CD4-positive, alpha-beta memory T cell (primary cell): ENCODE results near the gene CCDC51. TPM values are rescaled to one million over a fixed set of nuclear protein-coding genes. Genes with fewer than 3 reads are reported as not detected.

Source experiments
- CTCF ChIA-PET: fragments of 350-600 bp; sonication (Branson Sonifier 250); formaldehyde crosslinking; loops from one replicate; lab custom pipeline; 2021; ENCODE audit warnings: inconsistent platforms; ENCODE audit not compliant: partially characterized antibody; lab: Charles Lee
- POLR2A ChIA-PET: fragments of 350-600 bp; sonication (Branson Sonifier 250); formaldehyde crosslinking; loops from one replicate; lab custom pipeline; 2021; ENCODE audit not compliant: partially characterized antibody; lab: Charles Lee
- DNase-seq, 5 donors: peaks; one replicate each; pipeline versions ENCODE4 v3.0.0 to v3.0.0-alpha.2; 2020 to 2022; ENCODE audit warnings: mixed read lengths in 1 of 5
- H3K27ac ChIP-seq: one replicate; pipeline ENCODE4 v1.7.0; 2013; ENCODE audit warnings: low read depth, low read length
- H3K27me3 ChIP-seq: 2 replicates; pipeline ENCODE4 v1.7.0; 2013; ENCODE audit warnings: mild to moderate bottlenecking, low read length, moderate library complexity; ENCODE audit not compliant: insufficient read depth
- H3K36me3 ChIP-seq: 2 replicates; pipeline ENCODE4 v1.7.0; 2013; ENCODE audit warnings: mild to moderate bottlenecking, low read length, moderate library complexity; ENCODE audit not compliant: insufficient read depth
- H3K4me1 ChIP-seq: 2 replicates; pipeline ENCODE4 v1.7.0; 2013; ENCODE audit warnings: mild to moderate bottlenecking, low read length, moderate library complexity; ENCODE audit not compliant: insufficient read depth
- H3K4me3 ChIP-seq, 2 donors: one replicate each; pipeline ENCODE4 v1.7.0; 2013; ENCODE audit warnings: low read length in 2 of 2, mild to moderate bottlenecking in 1 of 2
- H3K9me3 ChIP-seq, 2 donors: one replicate each; pipeline ENCODE4 v1.7.0; 2013; ENCODE audit warnings: low read length in 2 of 2, control low read depth in 1 of 2; ENCODE audit not compliant: control insufficient read depth in 1 of 2
- H3K27ac Mint-ChIP-seq, 7 donors: one replicate each; pipeline ENCODE4 v1.8.0; 2020 to 2021; ENCODE audit warnings: mixed read lengths in 7 of 7, mild to moderate bottlenecking in 6 of 7, inconsistent platforms in 3 of 7, moderate library complexity in 3 of 7
- H3K27me3 Mint-ChIP-seq, 2 donors: one replicate each; pipeline ENCODE4 v1.8.0; 2020 to 2021; ENCODE audit warnings: mixed read lengths in 2 of 2
- H3K36me3 Mint-ChIP-seq, 2 donors: one replicate each; pipeline ENCODE4 v1.8.0; 2020 to 2021; ENCODE audit warnings: mixed read lengths in 2 of 2, inconsistent platforms in 1 of 2, mild to moderate bottlenecking in 1 of 2
- H3K4me1 Mint-ChIP-seq, 4 donors: one replicate each; pipeline ENCODE4 v1.8.0; 2020 to 2021; ENCODE audit warnings: mixed read lengths in 4 of 4, mild to moderate bottlenecking in 1 of 4
- H3K4me3 Mint-ChIP-seq, 8 donors: one replicate each; pipeline ENCODE4 v1.8.0; 2020 to 2021; ENCODE audit warnings: mixed read lengths in 8 of 8, mild to moderate bottlenecking in 7 of 8, moderate library complexity in 6 of 8, inconsistent platforms in 3 of 8
- H3K9me3 Mint-ChIP-seq, 8 donors: one replicate each; pipeline ENCODE4 v1.8.0; 2020 to 2021; ENCODE audit warnings: mixed read lengths in 8 of 8, mild to moderate bottlenecking in 5 of 8, inconsistent platforms in 3 of 8, moderate library complexity in 1 of 8
- intact Hi-C: fragments of 100-400 bp; cut with micrococcal nuclease; formaldehyde crosslinking; loops from one replicate; pipeline ENCODE4 v1.15.1; 2023
- polyA plus RNA-seq, 2 donors: library from polyadenylated mRNA; unstranded; fragments of 300-500 nt; fragmentation: Illumina TruSeq; gene quantifications; one replicate each; pipeline ENCODE4 v1.2.3, GENCODE V29; 2021
- total RNA-seq, 2 experiments: library from RNA; stranded (reverse); gene quantifications; one replicate each; pipeline ENCODE4 v1.2.3, GENCODE V29; 2021

The CCDC51 gene
- total and polyA plus RNA-seq, 4 experiments from 2014 or later: 5.1 to 13.3 (median 6.0) TPM

GRCh38 chr3:48460517-48460902 is 20.6 kb upstream of the CCDC51 start:
- ChIA-PET CTCF (interaction anchor here (1.8 to 5.9 kb wide), 2 partner anchors 47 to 60 kb away, joined by 5 to 31 read pairs; no protein-coding TSS in a partner anchor), POLR2A (no interaction called here)
- Mint-ChIP-seq H3K9me3 (no peaks in the 10 kb centered on the region), H3K4me3 (no peak overlapping the region), H3K36me3 (peaks cover 15 to 34% of the 10 kb centered on the region in 2 donors), H3K27ac (peak overlapping the region in 3 of 7 donors; percentile 49 to 82 (median 68)), H3K4me1 (peaks cover 3 to 16% (median 8%) of the 10 kb centered on the region in 4 donors), H3K27me3 (no peaks in the 10 kb centered on the region)
- Histone ChIP-seq H3K27ac (no peak overlapping the region), H3K4me1 (peaks cover 5% of the 10 kb centered on the region), H3K4me3 (no peak overlapping the region), H3K27me3 (no peaks in the 10 kb centered on the region), H3K36me3 (peaks cover 27% of the 10 kb centered on the region), H3K9me3 (no peaks in the 10 kb centered on the region)
- intact Hi-C loops: no loop called here
- no peak for DNase-seq

- POLR2A ChIA-PET: interaction anchor here (0.7 kb wide), 1 partner anchor 19 kb away, joined by 3 read pairs; no protein-coding TSS in a partner anchor
- Mint-ChIP-seq H3K36me3 (peaks cover 15 to 37% of the 10 kb centered on the region in 2 donors), H3K27me3 (no peaks in the 10 kb centered on the region)
These were observed 20.0 kb upstream of the CCDC51 start for GRCh38 chr3:48459773-48460516.

GRCh38 chr3:48459331-48459730 is 19.4 kb upstream of the CCDC51 start:
- no peaks in the 10 kb centered on the region for H3K27me3 Mint-ChIP-seq
- H3K4me1 Mint-ChIP-seq: peaks cover 0 to 10% (median 6%) of the 10 kb centered on the region in 4 donors
- peaks cover 15 to 42% of the 10 kb centered on the region in 2 donors for H3K36me3 Mint-ChIP-seq
- Histone ChIP-seq H3K4me1 (no peaks in the 10 kb centered on the region), H3K27me3 (no peaks in the 10 kb centered on the region), H3K27ac (no peak overlapping the region), H3K4me3 (no peak overlapping the region), H3K9me3 (no peaks in the 10 kb centered on the region), H3K36me3 (peaks cover 34% of the 10 kb centered on the region)
- no peaks in the 10 kb centered on the region for H3K9me3 Mint-ChIP-seq
- DNase-seq: no peak
- intact Hi-C loops: no loop called here
- POLR2A ChIA-PET: interaction anchor here (1.6 to 3.0 kb wide), 2 partner anchors 13 to 45 kb away, joined by 4 to 14 read pairs; partner anchors contain the start of genes ATRIP and SHISA5
- H3K4me3 Mint-ChIP-seq: no peak overlapping the region
- CTCF ChIA-PET: interaction anchor here (1.0 to 5.9 kb wide), 2 partner anchors 23 to 48 kb away, joined by 4 to 31 read pairs; no protein-coding TSS in a partner anchor
- no peak overlapping the region for H3K27ac Mint-ChIP-seq

More at GRCh38 chr3:48459773-48460516, 20.0 kb upstream of the CCDC51 start:
- intact Hi-C loops: no loop called here
- Mint-ChIP-seq H3K27ac (peak overlapping the region in 1 of 7 donors; percentile 60), H3K9me3 (no peaks in the 10 kb centered on the region), H3K4me3 (no peak overlapping the region), H3K4me1 (peaks cover 0 to 10% (median 6%) of the 10 kb centered on the region in 4 donors)
- Histone ChIP-seq H3K4me3 (no peak overlapping the region), H3K27ac (no peak overlapping the region), H3K36me3 (peaks cover 31% of the 10 kb centered on the region), H3K9me3 (no peaks in the 10 kb centered on the region), H3K4me1 (no peaks in the 10 kb centered on the region), H3K27me3 (no peaks in the 10 kb centered on the region)
- CTCF ChIA-PET: interaction anchor here (1.0 to 5.9 kb wide), 2 partner anchors 24 to 48 kb away, joined by 4 to 31 read pairs; no protein-coding TSS in a partner anchor
- no peak for DNase-seq

- Mint-ChIP-seq H3K4me3 (no peak overlapping the region), H3K36me3 (peaks cover 26 to 61% of the 10 kb centered on the region in 2 donors), H3K4me1 (peaks cover 0 to 10% (median 6%) of the 10 kb centered on the region in 4 donors), H3K27me3 (no peaks in the 10 kb centered on the region), H3K27ac (peak overlapping the region in 1 of 7 donors; percentile 57), H3K9me3 (no peaks in the 10 kb centered on the region)
- H3K36me3 ChIP-seq: peaks cover 47% of the 10 kb centered on the region
- H3K9me3 ChIP-seq: no peaks in the 10 kb centered on the region
- intact Hi-C loops: no loop called here
- no peak overlapping the region for H3K27ac ChIP-seq
- ChIA-PET POLR2A (interaction anchor here (1.0 to 3.0 kb wide), 5 partner anchors 10 to 16 kb away, joined by 3 to 14 read pairs (median 4); partner anchors contain the start of genes ATRIP, CCDC51 and TMA7), CTCF (interaction anchor here (1.2 to 5.9 kb wide), 3 partner anchors 21 to 94 kb away, joined by 4 to 36 read pairs (median 31); no protein-coding TSS in a partner anchor)
- no peaks in the 10 kb centered on the region for H3K4me1 ChIP-seq
- H3K4me3 ChIP-seq: no peak overlapping the region
- no peaks in the 10 kb centered on the region for H3K27me3 ChIP-seq
- DNase-seq: no peak
These were observed 16.5 kb upstream of the CCDC51 start for GRCh38 chr3:48456456-48456855.

- Histone ChIP-seq H3K9me3 (no peaks in the 10 kb centered on the region), H3K4me3 (no peak overlapping the region), H3K4me1 (peaks cover 13% of the 10 kb centered on the region), H3K27me3 (no peaks in the 10 kb centered on the region), H3K36me3 (peaks cover 26% of the 10 kb centered on the region), H3K27ac (no peak overlapping the region)
- Mint-ChIP-seq H3K4me3 (no peak overlapping the region), H3K27ac (no peak overlapping the region), H3K36me3 (peaks cover 17 to 42% of the 10 kb centered on the region in 2 donors), H3K27me3 (no peaks in the 10 kb centered on the region), H3K9me3 (no peaks in the 10 kb centered on the region), H3K4me1 (peaks cover 10 to 29% (median 19%) of the 10 kb centered on the region in 4 donors)
- DNase-seq: no peak
- intact Hi-C loops: no loop called here
- ChIA-PET CTCF (interaction anchor here (1.5 to 5.1 kb wide), 3 partner anchors 14 to 51 kb away, joined by 3 to 35 read pairs (median 6); no protein-coding TSS in a partner anchor), POLR2A (interaction anchor here (1.7 to 2.5 kb wide), 2 partner anchors 11 to 21 kb away, joined by 5 to 7 read pairs; partner anchors contain the start of genes CCDC51 and TMA7)
These were observed 11.4 kb upstream of the CCDC51 start for GRCh38 chr3:48451270-48451669.

GRCh38 chr3:48446425-48447193 is 6.7 kb upstream of the CCDC51 start, which contains the start of gene ATRIP:
ATRIP (plus strand) TSS chr3:48446737; CDS start chr3:48446846, 109 bp downstream.
- Histone ChIP-seq H3K9me3 (no peaks in the 10 kb centered on the region), H3K27me3 (no peaks in the 10 kb centered on the region), H3K36me3 (peaks cover 31% of the 10 kb centered on the region), H3K4me3 (peak within 1 kb of the TSS; percentile 76 to 84), H3K27ac (peak within 1 kb of the TSS; percentile 68), H3K4me1 (peaks cover 30% of the 10 kb centered on the region)
- Mint-ChIP-seq H3K4me3 (peak within 1 kb of the TSS; percentile 83 to 96 (median 90)), H3K4me1 (peaks cover 22 to 49% (median 37%) of the 10 kb centered on the region in 4 donors), H3K9me3 (peaks cover 0 to 3% (median 0%) of the 10 kb centered on the region in 8 donors), H3K36me3 (peaks cover 18 to 39% of the 10 kb centered on the region in 2 donors), H3K27me3 (no peaks in the 10 kb centered on the region), H3K27ac (peak within 1 kb of the TSS; percentile 91 to 97 (median 96))
- intact Hi-C loops: loop anchor here (1.0 kb wide), 2 partner anchors 10 to 33 kb away; no protein-coding TSS in a partner anchor
- CTCF ChIA-PET: interaction anchor here (1.0 to 5.0 kb wide), 9 partner anchors 7 to 103 kb away, joined by 3 to 87 read pairs (median 3); no protein-coding TSS in a partner anchor
- POLR2A ChIA-PET: interaction anchor here (0.6 to 5.4 kb wide), 18 partner anchors 8 to 890 kb away, joined by 3 to 56 read pairs (median 6); partner anchors contain the start of genes CDC25A, PFKFB4 and PLXNB1
- DNase-seq: peak; percentile 79 to 86 (median 82)
